T-helper 2 cell treated with Interferon-gamma antibody and Interleukin-4, amounts not matched to agents 100 ng/mL and 5 ng/mL, for 36 hours (primary cell): Measurements from ENCODE around the gene SDHC. TPM values are rescaled to one million over a fixed set of nuclear protein-coding genes. Genes with fewer than 3 reads are reported as not detected.

Experiments used
- total RNA-seq: library from RNA; stranded (reverse); gene quantifications from 2 replicates; pipeline ENCODE4 v1.2.3, GENCODE V29; 2022

Gene SDHC
- total RNA-seq, 1 donor from 2014 or later, result 167 TPM

Other genes starting within 250 kb of the SDHC start
- 266 and 271 TPM in 2 replicates for gene ARHGAP30, start 244.5 kb upstream of the SDHC start, total RNA-seq
- gene NECTIN4, start 224.8 kb upstream of the SDHC start, total RNA-seq, result 0.05 and 0.18 TPM in 2 replicates
- 0.20 TPM in 1 of 2 replicates, not detected in the other for gene KLHDC9, start 216.0 kb upstream of the SDHC start, total RNA-seq
- 65.1 and 73.9 TPM in 2 replicates for gene PFDN2, start 196.3 kb upstream of the SDHC start, total RNA-seq
- 34.8 and 35.8 TPM in 2 replicates for gene NIT1, start 196.3 kb upstream of the SDHC start, total RNA-seq
- 33.8 and 35.2 TPM in 2 replicates for gene DEDD, start 181.7 kb upstream of the SDHC start, total RNA-seq
- gene UFC1, start 160.4 kb upstream of the SDHC start, total RNA-seq, result 111 and 116 TPM in 2 replicates
- gene USP21, start 154.9 kb upstream of the SDHC start, total RNA-seq, result 30.9 and 35.3 TPM in 2 replicates
- 29.6 and 36.3 TPM in 2 replicates for gene PPOX, start 148.0 kb upstream of the SDHC start, total RNA-seq
- gene B4GALT3, start 136.9 kb upstream of the SDHC start, total RNA-seq, result 49.4 and 52.1 TPM in 2 replicates
- 0.30 and 1.0 TPM in 2 replicates for gene ADAMTS4, start 115.3 kb upstream of the SDHC start, total RNA-seq
- gene NDUFS2, start 112.0 kb upstream of the SDHC start, total RNA-seq, result 81.5 and 83.0 TPM in 2 replicates
- gene FCER1G, start 99.1 kb upstream of the SDHC start, total RNA-seq, result 2.5 and 3.1 TPM in 2 replicates
- not detected in 2 replicates for gene APOA2, start 90.8 kb upstream of the SDHC start, total RNA-seq
- 23.3 and 24.0 TPM in 2 replicates for gene TOMM40L, start 88.3 kb upstream of the SDHC start, total RNA-seq
- gene NR1I3, start 76.2 kb upstream of the SDHC start, total RNA-seq, result not detected in 2 replicates
- gene PCP4L1, start 55.6 kb upstream of the SDHC start, total RNA-seq, result not detected in 2 replicates
- gene MPZ, start 4.4 kb upstream of the SDHC start, total RNA-seq, result 2.7 and 3.0 TPM in 2 replicates
- gene CFAP126, start 53.5 kb downstream of the SDHC start, total RNA-seq, result not detected in 2 replicates
- gene FCGR2A, start 191.1 kb downstream of the SDHC start, total RNA-seq, result 0.09 and 0.36 TPM in 2 replicates
- gene HSPA6, start 210.2 kb downstream of the SDHC start, total RNA-seq, result 3.7 and 4.0 TPM in 2 replicates
- 0.11 TPM in 1 of 2 replicates, not detected in the other for gene FCGR3A, start 235.4 kb downstream of the SDHC start, total RNA-seq